GM12864 (cell line): ENCODE data around the gene ATP8A2.

Experiments
- DNase-seq: peaks from one replicate; pipeline ENCODE4 v3.0.0-alpha.2; 2011; ENCODE audit warnings: low read depth
- H3K4me3 ChIP-seq: 2 replicates; pipeline ENCODE4 v1.5.1; 2011; ENCODE audit warnings: mild to moderate bottlenecking, low read depth, low read length, control low read depth
- CTCF ChIP-seq: IDR thresholded peaks from 2 replicates; pipeline ENCODE4 v1.5.1; 2011; ENCODE audit warnings: low read depth, mild to moderate bottlenecking, moderate library complexity, low read length, control low read depth, inconsistent platforms; ENCODE audit errors: missing control alignments

Gene ATP8A2

DNA sequence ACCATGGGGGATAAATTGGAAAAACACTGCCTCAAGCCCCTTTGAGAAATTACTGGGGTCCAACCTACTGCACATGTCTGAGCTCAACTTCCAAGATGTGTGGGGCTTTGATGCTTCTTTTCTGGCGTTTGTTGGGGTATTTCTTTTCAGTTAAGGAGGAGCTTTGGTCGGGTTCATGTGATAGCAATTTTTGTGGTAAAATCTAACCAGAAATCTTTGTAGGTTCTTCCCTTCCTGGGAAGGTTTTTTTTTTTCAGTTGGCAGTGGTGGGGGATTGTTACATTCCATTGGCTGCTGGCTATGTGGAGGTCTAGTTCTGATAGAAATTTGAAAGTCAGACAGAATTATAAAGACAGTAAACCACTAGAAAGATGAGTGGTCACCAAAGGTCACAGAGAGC lies 327.8 kb downstream of the ATP8A2 start:
- TF ChIP-seq CTCF, result no peak
- no peak overlapping the region for H3K4me3 ChIP-seq
- no peak for DNase-seq

- no peak overlapping the region for H3K4me3 ChIP-seq
- no peak for DNase-seq
- TF ChIP-seq CTCF, result no peak
Observed at GRCh38 chr13:25701304-25701703, 329.5 kb downstream of the ATP8A2 start.

- no peak for DNase-seq
- no peak for TF ChIP-seq CTCF
- no peak overlapping the region for H3K4me3 ChIP-seq
Observed at GRCh38 chr13:25702386-25702785, 330.6 kb downstream of the ATP8A2 start.

GRCh38 chr13:25707726-25708125 lies 336.0 kb downstream of the ATP8A2 start:
- DNase-seq, result no peak
- TF ChIP-seq CTCF, result no peak
- no peak overlapping the region for H3K4me3 ChIP-seq

DNA sequence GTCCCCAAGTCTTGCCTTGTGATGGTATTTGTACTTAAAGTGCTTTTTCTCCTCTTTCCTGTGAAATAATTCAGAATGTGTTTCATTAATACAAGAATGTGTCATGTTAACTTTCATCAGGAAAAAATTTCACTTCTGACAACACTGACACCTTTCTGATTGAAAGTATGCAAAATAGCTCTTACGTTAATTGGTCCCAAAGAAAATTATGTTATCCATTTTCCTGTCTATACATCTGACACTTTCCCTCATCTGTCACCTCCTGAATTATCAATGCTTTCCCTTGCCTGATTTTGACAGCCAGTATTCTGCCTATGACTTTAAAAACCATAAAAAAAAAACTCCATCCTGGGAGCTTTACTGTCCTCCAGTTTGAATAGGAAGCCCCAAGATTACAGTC lies 336.5 kb downstream of the ATP8A2 start:
- H3K4me3 ChIP-seq, result no peak overlapping the region
- no peak for TF ChIP-seq CTCF
- no peak for DNase-seq

DNA sequence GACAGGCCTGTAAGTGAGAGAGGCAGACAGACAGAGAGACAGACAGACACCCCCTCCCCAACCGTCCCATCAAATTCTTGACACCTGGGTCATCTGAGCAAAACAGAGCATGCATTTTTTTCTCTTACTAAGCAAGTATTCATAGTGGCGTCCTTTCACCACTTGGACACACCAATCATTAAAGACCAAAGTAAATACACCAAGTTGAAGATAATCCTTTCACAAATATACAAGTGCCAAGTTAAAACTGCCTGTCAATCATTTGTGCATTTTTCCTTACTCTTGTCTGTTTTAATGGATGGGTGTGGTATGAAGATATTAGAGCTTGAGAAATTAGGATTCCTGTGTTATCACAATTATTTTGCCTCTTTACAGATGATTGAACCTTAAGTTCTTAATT lies 337.3 kb downstream of the ATP8A2 start:
- no peak for TF ChIP-seq CTCF
- DNase-seq, result no peak
- H3K4me3 ChIP-seq, result no peak overlapping the region

GRCh38 chr13:25715760-25716159 lies 344.0 kb downstream of the ATP8A2 start:
- no peak overlapping the region for H3K4me3 ChIP-seq
- no peak for DNase-seq
- no peak for TF ChIP-seq CTCF
